Muscle of leg (tissue), 11 donors: ENCODE measurements around the gene KIF22. TPM values are rescaled to one million over a fixed set of nuclear protein-coding genes. Genes with fewer than 3 reads are reported as not detected.
"Not testable (repeated sequence)": the region's sequence is repeated elsewhere in the genome, so short reads cannot be mapped to it uniquely, and the experiment has no call there.

ENCODE experiments used
- DNase-seq: peaks from one replicate; pipeline ENCODE4 v3.0.0; 2013
- H3K27ac ChIP-seq: one replicate; pipeline ENCODE4 v1.5.1; 2013; ENCODE audit warnings: mild to moderate bottlenecking, low read length, control low read depth
- H3K27me3 ChIP-seq: one replicate; pipeline ENCODE4 v1.6.1; 2013; ENCODE audit warnings: low read length; ENCODE audit not compliant: control insufficient read depth, insufficient read depth
- H3K36me3 ChIP-seq: one replicate; pipeline ENCODE4 v1.6.1; 2013; ENCODE audit warnings: low read length; ENCODE audit not compliant: control insufficient read depth, insufficient read depth
- H3K4me1 ChIP-seq: one replicate; pipeline ENCODE4 v1.6.1; 2013; ENCODE audit warnings: low read length; ENCODE audit not compliant: control insufficient read depth, insufficient read depth
- H3K4me3 ChIP-seq: one replicate; pipeline ENCODE4 v1.5.1; 2013; ENCODE audit warnings: low read length, control low read depth
- H3K9me3 ChIP-seq: replicated peaks from 2 replicates; pipeline ENCODE4 v1.6.1; 2013; ENCODE audit warnings: low read depth, low read length; ENCODE audit not compliant: control insufficient read depth
- WGBS: methylation state at CpG from one replicate; pipeline ENCODE4 v1.1.5; 2013; ENCODE audit warnings: missing lambda C conversion rate; ENCODE audit not compliant: insufficient coverage; 5-methylcytosine and 5-hydroxymethylcytosine counted together
- polyA plus RNA-seq, 8 donors: library from polyadenylated mRNA; unstranded; fragments of 120-200 nt; gene quantifications; one replicate each; pipeline versions ENCODE4 v1.2.1 to v1.2.3, GENCODE V29; 2013; ENCODE audit warnings: inconsistent platforms in 1 of 8, low replicate concordance in 1 of 8; ENCODE audit not compliant: insufficient read length in 8 of 8, insufficient read depth in 1 of 8
- total RNA-seq: library from RNA; stranded (reverse); fragments of 120-200 nt; gene quantifications from one replicate; pipeline ENCODE4 v1.2.4, GENCODE V29; 2013

Gene KIF22
- total and polyA plus RNA-seq, 9 donors, result 26.2 to 43.0 (median 39.3) TPM

GRCh38 chr16:29824589-29825144 lies 34.1 kb downstream of the KIF22 start:
- Histone ChIP-seq H3K27ac (peak overlapping the region; percentile 40), H3K9me3 (no peaks in the 10 kb centered on the region), H3K36me3 (peaks cover 7% of the 10 kb centered on the region), H3K4me3 (no peak overlapping the region), H3K4me1 (peaks cover 51% of the 10 kb centered on the region), H3K27me3 (no peaks in the 10 kb centered on the region)
- WGBS, result no CpG with 5 or more reads among the region's 7 CpGs
- peak; percentile 63 for DNase-seq

DNA sequence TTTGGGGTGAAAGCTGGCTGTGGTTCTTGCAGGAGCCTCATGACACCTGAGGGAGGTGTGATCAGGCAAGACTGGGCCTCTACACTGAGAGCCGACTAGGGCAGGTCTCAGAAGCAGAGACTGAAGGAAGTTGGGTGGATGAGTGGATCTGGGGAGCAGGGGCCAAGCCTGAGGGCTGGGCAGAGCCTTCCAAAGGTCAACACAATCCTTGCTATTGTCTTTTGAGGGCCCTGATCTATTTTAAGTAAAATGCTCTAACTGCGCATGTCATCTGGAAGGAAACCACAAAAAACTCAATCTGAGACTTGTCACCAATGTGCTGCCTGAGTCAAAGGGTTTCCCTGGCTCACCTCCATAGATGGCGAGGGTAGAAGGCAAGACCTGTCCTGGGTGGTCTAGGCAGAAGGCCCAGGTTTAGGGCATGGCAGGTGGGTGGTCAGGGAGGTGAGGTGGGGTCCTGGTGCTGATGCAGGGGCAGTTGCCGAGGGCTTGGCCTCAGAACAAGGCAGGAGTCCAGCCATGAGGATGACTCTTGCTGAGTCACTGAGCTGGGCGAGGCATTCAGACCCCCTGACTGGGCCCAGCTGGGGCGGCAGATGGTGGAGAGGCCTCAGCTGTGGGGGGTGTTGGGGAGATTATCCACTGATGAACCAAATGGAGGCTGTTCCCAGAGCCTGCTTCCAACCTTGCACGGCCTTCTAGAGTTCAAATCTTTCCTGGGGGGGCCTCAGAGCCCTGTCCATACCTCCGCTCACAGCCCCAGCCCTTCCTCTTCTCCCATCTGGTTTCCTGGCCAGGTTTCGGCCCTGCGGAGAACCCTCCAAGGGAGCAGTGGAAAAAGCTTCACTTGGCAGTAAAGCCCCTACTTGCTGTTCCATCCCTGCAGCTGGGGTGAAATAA lies 34.8 kb downstream of the KIF22 start:
- 37% methylated on average over 9 of the region's 10 CpGs for WGBS
- no peaks in the 10 kb centered on the region for H3K27me3 ChIP-seq
- peak overlapping the region; percentile 40 for H3K27ac ChIP-seq
- peak; percentile 80 for DNase-seq
- H3K4me1 ChIP-seq, result peaks cover 45% of the 10 kb centered on the region
- H3K4me3 ChIP-seq, result no peak overlapping the region
- no peaks in the 10 kb centered on the region for H3K9me3 ChIP-seq
- H3K36me3 ChIP-seq, result peaks cover 5% of the 10 kb centered on the region

GRCh38 chr16:29826342-29826695 lies 35.8 kb downstream of the KIF22 start:
- Histone ChIP-seq H3K27ac (no peak overlapping the region), H3K9me3 (no peaks in the 10 kb centered on the region), H3K4me3 (no peak overlapping the region), H3K36me3 (peaks cover 5% of the 10 kb centered on the region), H3K4me1 (peaks cover 36% of the 10 kb centered on the region), H3K27me3 (no peaks in the 10 kb centered on the region)
- DNase-seq, result no peak
- WGBS, result 74% methylated on average over 3 of the region's 8 CpGs

- no peak for DNase-seq
- Histone ChIP-seq H3K27ac (no peak overlapping the region), H3K9me3 (no peaks in the 10 kb centered on the region), H3K4me1 (peaks cover 6% of the 10 kb centered on the region), H3K36me3 (peaks cover 14% of the 10 kb centered on the region), H3K4me3 (no peak overlapping the region), H3K27me3 (no peaks in the 10 kb centered on the region)
- 86% methylated on average over 9 of the region's 11 CpGs for WGBS
These were observed 40.2 kb downstream of the KIF22 start for GRCh38 chr16:29830774-29831173.

DNA sequence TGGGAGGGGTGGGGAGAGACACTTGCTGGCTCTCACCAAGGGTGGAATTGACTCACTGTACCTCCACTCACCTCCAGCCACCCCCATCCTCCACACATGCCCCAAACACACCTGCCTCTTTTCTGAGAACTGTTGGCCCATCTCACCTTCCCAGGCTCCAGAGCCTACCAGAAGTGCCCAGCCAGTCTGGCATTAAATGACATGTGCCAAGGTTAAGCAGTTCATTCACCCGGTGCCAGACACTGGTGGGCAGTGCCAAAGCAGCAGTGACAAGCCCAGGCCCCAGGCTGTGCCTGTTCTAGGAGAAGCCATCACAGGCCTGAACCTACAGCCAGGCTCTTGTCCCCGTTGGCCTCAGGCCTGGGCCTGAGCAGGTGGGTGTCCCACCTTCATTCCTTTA lies 40.9 kb downstream of the KIF22 start:
- Histone ChIP-seq H3K36me3 (peaks cover 15% of the 10 kb centered on the region), H3K4me3 (no peak overlapping the region), H3K9me3 (no peaks in the 10 kb centered on the region), H3K4me1 (no peaks in the 10 kb centered on the region), H3K27ac (no peak overlapping the region), H3K27me3 (no peaks in the 10 kb centered on the region)
- 63% methylated on average over 1 of the region's 2 CpGs for WGBS
- no peak for DNase-seq

DNA sequence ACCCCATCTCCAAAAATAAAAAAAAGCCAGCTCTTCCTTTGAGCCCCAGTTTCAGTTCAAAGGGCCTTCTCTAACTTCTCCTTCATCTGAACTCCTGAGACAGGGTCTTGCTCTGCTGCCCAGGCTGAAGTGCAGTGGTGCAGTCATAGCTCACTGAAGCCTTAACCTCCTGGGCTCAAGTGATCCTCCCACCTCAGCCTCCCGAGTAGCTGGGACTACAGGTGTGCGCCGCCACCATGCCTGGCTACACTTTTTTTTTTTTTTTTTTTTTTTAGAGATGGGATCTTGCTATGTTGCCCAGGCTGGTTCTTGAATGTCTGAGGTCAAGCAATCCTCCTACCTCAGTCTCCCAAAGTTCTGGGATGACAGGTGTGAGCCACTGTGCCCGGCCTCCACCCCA lies 42.7 kb downstream of the KIF22 start:
- H3K9me3 ChIP-seq, result not testable (repeated sequence)

GRCh38 chr16:29834079-29834478 lies 43.5 kb downstream of the KIF22 start:
- Histone ChIP-seq H3K36me3 (peaks cover 21% of the 10 kb centered on the region), H3K4me1 (no peaks in the 10 kb centered on the region), H3K9me3 (no peaks in the 10 kb centered on the region), H3K27me3 (no peaks in the 10 kb centered on the region), H3K27ac (no peak overlapping the region), H3K4me3 (no peak overlapping the region)
- no peak for DNase-seq
- WGBS, result 75% methylated on average over 5 of the region's 5 CpGs

More for the DNA sequence above, 42.7 kb downstream of the KIF22 start:
- not testable (repeated sequence) for DNase-seq, H3K4me3 ChIP-seq, H3K27me3 ChIP-seq, H3K4me1 ChIP-seq, H3K27ac ChIP-seq
- no CpG with 5 or more reads among the region's 4 CpGs for WGBS
- H3K36me3 ChIP-seq, result peaks cover 21% of the 10 kb centered on the region

- Histone ChIP-seq H3K4me3 (no peak overlapping the region), H3K4me1 (no peaks in the 10 kb centered on the region), H3K36me3 (peaks cover 21% of the 10 kb centered on the region), H3K9me3 (no peaks in the 10 kb centered on the region), H3K27me3 (no peaks in the 10 kb centered on the region), H3K27ac (no peak overlapping the region)
- WGBS, result 68% methylated on average over 3 of the region's 7 CpGs
- DNase-seq, result no peak
These were observed 45.4 kb downstream of the KIF22 start for GRCh38 chr16:29835926-29836325.

DNA sequence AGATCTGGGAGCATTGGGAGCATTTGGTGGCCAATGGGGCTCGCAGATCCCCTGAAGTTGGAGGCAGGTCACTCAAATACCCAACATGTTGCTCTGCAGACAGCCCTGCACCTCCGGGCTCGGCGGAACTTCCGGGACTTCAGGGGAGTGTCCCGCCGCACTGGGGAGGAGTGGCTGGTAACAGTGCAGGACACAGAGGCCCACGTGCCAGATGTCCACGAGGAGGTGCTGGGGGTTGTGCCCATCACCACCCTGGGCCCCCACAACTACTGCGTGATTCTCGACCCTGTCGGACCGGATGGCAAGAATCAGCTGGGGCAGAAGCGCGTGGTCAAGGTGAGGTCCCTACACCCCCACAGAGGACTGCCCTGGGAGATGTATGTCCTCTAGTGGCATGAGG lies 46.1 kb downstream of the KIF22 start:
- 69% methylated on average over 9 of the region's 15 CpGs for WGBS
- Histone ChIP-seq H3K27ac (no peak overlapping the region), H3K9me3 (no peaks in the 10 kb centered on the region), H3K36me3 (peaks cover 21% of the 10 kb centered on the region), H3K4me1 (no peaks in the 10 kb centered on the region), H3K4me3 (no peak overlapping the region), H3K27me3 (no peaks in the 10 kb centered on the region)
- no peak for DNase-seq

GRCh38 chr16:29837841-29838240 lies 47.3 kb downstream of the KIF22 start:
- Histone ChIP-seq H3K36me3 (peaks cover 25% of the 10 kb centered on the region), H3K9me3 (no peaks in the 10 kb centered on the region), H3K4me3 (no peak overlapping the region), H3K27ac (no peak overlapping the region), H3K27me3 (no peaks in the 10 kb centered on the region), H3K4me1 (no peaks in the 10 kb centered on the region)
- no peak for DNase-seq
- 84% methylated on average over 5 of the region's 5 CpGs for WGBS
